DND-41 (cell line): ENCODE data around the gene RBMS2.

ENCODE experiments used
- EZH2 ChIP-seq: IDR thresholded peaks from 3 replicates; pipeline ENCODE4 v1.6.1; 2012; ENCODE audit warnings: borderline replicate concordance, low read depth, mild to moderate bottlenecking, moderate library complexity, low read length, inconsistent platforms; ENCODE audit not compliant: severe bottlenecking
- TF ChIP-seq, protein P1 (sequence below): IDR thresholded peaks from 2 replicates; pipeline ENCODE4 v1.5.1; 2012; ENCODE audit warnings: borderline replicate concordance, low read length, moderate library complexity, mild to moderate bottlenecking; ENCODE audit not compliant: poor library complexity, severe bottlenecking; ENCODE audit errors: extremely low read depth

DNA sequence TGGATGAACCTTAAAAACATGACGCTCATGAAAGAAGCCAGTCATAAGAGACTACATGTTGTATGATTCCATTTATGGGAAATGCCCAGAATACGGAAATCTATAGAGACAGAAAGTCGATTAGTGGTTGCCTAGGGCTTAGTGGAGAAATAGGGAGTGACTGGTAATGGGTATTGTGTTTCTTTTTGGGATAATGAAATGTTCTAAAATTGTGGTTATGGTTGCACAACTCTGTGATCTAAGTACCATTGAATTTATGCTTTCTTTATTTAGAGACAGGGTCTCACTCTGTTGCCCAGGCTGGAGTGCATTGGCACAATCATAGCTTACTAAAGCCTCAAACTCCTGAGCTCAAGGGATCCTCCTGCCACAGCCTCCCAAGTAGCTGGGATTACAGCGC lies 8.0 kb downstream of the RBMS2 start:
- TF ChIP-seq, protein P1, sequence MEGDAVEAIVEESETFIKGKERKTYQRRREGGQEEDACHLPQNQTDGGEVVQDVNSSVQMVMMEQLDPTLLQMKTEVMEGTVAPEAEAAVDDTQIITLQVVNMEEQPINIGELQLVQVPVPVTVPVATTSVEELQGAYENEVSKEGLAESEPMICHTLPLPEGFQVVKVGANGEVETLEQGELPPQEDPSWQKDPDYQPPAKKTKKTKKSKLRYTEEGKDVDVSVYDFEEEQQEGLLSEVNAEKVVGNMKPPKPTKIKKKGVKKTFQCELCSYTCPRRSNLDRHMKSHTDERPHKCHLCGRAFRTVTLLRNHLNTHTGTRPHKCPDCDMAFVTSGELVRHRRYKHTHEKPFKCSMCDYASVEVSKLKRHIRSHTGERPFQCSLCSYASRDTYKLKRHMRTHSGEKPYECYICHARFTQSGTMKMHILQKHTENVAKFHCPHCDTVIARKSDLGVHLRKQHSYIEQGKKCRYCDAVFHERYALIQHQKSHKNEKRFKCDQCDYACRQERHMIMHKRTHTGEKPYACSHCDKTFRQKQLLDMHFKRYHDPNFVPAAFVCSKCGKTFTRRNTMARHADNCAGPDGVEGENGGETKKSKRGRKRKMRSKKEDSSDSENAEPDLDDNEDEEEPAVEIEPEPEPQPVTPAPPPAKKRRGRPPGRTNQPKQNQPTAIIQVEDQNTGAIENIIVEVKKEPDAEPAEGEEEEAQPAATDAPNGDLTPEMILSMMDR = no peak
- no peak for TF ChIP-seq EZH2
